SK-N-SH (cell line): ENCODE measurements around the gene PALLD. TPM values are rescaled to one million over a fixed set of nuclear protein-coding genes. Genes with fewer than 3 reads are reported as not detected.

Experiments
- CHD2 ChIP-seq: fragments of 150-350 bp; IDR thresholded peaks from 2 replicates; pipeline ENCODE4 v1.6.1; 2018; ENCODE audit warnings: low read length; ENCODE audit not compliant: partially characterized antibody
- CTCF ChIP-seq: fragments of 200-600 bp; sonication (generic); IDR thresholded peaks from 2 replicates; pipeline ENCODE4 v1.6.1; 2017; ENCODE audit warnings: antibody characterized with exemption, mild to moderate bottlenecking, moderate library complexity
- EP300 ChIP-seq, 2 experiments: IDR thresholded peaks; 2 replicates each; pipeline versions ENCODE4 v1.4.0 to v1.6.1; 2012; ENCODE audit warnings: borderline replicate concordance in 1 of 2, low read depth in 1 of 2, low read length in 1 of 2
- EZH2phosphoT487 ChIP-seq: fragments of 200-600 bp; sonication (generic); IDR thresholded peaks from 2 replicates; pipeline ENCODE4 v1.6.1; 2017; ENCODE audit warnings: low read depth, mixed run types, mild to moderate bottlenecking, antibody characterized with exemption, moderate library complexity, borderline replicate concordance
- FOXJ3 ChIP-seq: sonication (generic); formaldehyde crosslinking; IDR thresholded peaks from 2 replicates; pipeline ENCODE4 v1.5.1; 2020; ENCODE audit warnings: mild to moderate bottlenecking, missing genetic modification reagents
- GATA2 ChIP-seq: sonication (generic); formaldehyde crosslinking; IDR thresholded peaks from 2 replicates; pipeline ENCODE4 v1.5.0; 2020; ENCODE audit warnings: mild to moderate bottlenecking, missing genetic modification reagents
- JUND ChIP-seq: IDR thresholded peaks from 2 replicates; pipeline ENCODE4 v1.4.0; 2012
- MEF2A ChIP-seq: IDR thresholded peaks from 2 replicates; pipeline ENCODE4 v1.4.0; 2012; ENCODE audit warnings: low read depth, borderline replicate concordance
- MXI1 ChIP-seq: IDR thresholded peaks from 2 replicates; pipeline ENCODE4 v1.6.1; 2012; ENCODE audit warnings: mild to moderate bottlenecking, low read depth, low read length, improper control_type of control experiment
- NFIC ChIP-seq: IDR thresholded peaks from 2 replicates; pipeline ENCODE4 v1.4.0; 2012; ENCODE audit warnings: borderline replicate concordance
- POLR2AphosphoS5 ChIP-seq: IDR thresholded peaks from 2 replicates; pipeline ENCODE4 v1.6.1; 2012; ENCODE audit warnings: low read depth, low read length
- RAD21 ChIP-seq: IDR thresholded peaks from 2 replicates; pipeline ENCODE4 v1.6.1; 2012; ENCODE audit warnings: mild to moderate bottlenecking, low read length
- RCOR1 ChIP-seq: fragments of 150-350 bp; IDR thresholded peaks from 2 replicates; pipeline ENCODE4 v1.6.1; 2017; ENCODE audit warnings: antibody characterized with exemption, low read length
- RXRA ChIP-seq: IDR thresholded peaks from 2 replicates; pipeline ENCODE4 v1.4.0; 2012; ENCODE audit warnings: low read depth, mild to moderate bottlenecking, borderline replicate concordance
- TAF1 ChIP-seq: IDR thresholded peaks from 2 replicates; pipeline ENCODE4 v1.6.1; 2012; ENCODE audit warnings: low read depth, mild to moderate bottlenecking, low read length, moderate library complexity, borderline replicate concordance
- TCF12 ChIP-seq: IDR thresholded peaks from 2 replicates; pipeline ENCODE4 v1.4.0; 2012
- TEAD4 ChIP-seq: IDR thresholded peaks from 2 replicates; pipeline ENCODE4 v1.4.0; 2012; ENCODE audit warnings: mild to moderate bottlenecking, borderline replicate concordance; ENCODE audit not compliant: insufficient read depth
- polyA plus RNA-seq, 3 experiments: library from polyadenylated mRNA; depleted of rRNA; stranded (reverse); fragments of >200 nt; gene quantifications; 2 replicates each; pipeline ENCODE4 v1.2.3, GENCODE V29; 2012
- TF ChIP-seq, protein P1 (sequence below): IDR thresholded peaks from 2 replicates; pipeline ENCODE4 v1.4.0; 2012; ENCODE audit warnings: low read depth, borderline replicate concordance
- TF ChIP-seq, protein P2 (sequence below): fragments of 150-350 bp; IDR thresholded peaks from 2 replicates; pipeline ENCODE4 v1.6.1; 2016; ENCODE audit warnings: mild to moderate bottlenecking, low read depth, low read length
- TF ChIP-seq, protein P3 (sequence below): IDR thresholded peaks from 2 replicates; pipeline ENCODE4; 2012

The PALLD gene
- polyA plus RNA-seq, 1 of the 3 experiments (the other 2 are of a cell fraction): 33.0 TPM

DNA sequence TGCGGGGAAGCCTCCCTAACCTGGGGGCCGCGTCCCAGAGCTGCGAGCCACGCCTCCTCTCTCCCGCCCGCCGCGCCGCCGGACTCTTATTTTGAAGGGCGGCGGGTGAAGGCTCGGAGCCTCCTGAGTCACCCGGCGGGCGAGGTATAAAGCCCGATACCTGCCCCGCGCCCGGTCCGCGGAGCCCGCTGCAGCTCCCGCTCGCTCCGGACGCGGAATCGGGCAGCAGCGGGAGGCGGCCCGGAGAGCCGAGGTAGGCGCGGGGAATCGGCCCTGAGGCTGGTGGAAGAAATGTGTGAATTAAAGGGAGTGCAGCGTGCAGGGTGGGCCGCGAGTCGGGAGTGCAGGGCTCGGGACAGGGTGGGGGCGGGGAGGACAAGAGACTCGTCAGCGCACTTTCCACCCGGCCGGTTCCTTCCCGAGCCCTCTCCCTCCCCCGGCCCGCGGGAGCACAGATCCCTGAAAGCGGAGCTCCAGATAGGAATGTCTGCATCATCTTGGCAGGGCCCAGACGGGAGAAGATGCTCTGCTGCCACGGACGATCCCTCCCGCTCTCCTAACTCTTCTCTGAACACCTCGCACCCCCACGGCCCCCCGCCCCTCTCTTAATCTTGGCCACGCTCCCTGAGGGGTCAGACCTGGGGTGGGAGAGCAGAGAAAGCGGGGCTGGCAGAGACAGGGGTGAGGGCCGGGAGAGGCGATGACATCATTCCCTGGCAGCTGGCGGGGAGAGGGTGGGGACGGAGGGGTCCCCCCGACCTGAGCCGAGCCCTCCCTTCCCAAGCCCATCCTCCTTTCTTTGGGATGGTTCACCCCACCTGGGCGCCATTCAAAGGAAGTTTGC lies 335.3 kb downstream of the PALLD start (continued):
- TF ChIP-seq CTCF (no peak), GATA2 (CRISPR knock-in tag) (no peak), CHD2 (peak; percentile 56), TCF12 (peak; percentile 26; the same call in 1 of the 2 replicates), RXRA (peak; percentile 33; the same call in 1 of the 2 replicates), POLR2AphosphoS5 (peak; percentile 94), TAF1 (peak; percentile 83), RCOR1 (no peak), EP300 (IDR thresholded peaks at IDR 0.05; ENCODE audit: borderline replicate concordance in 1 of 2, low read depth in 1 of 2, low read length in 1 of 2) (no peak; a peak in 1 of 4 replicates), TEAD4 (no peak), JUND (peak; percentile 39; the same call in 1 of the 2 replicates), MXI1 (peak; percentile 14; the same call in 1 of the 2 replicates), MEF2A (no peak), RAD21 (no peak), NFIC (peak; percentile 28; the same call in 1 of the 2 replicates), EZH2phosphoT487 (no peak), FOXJ3 (CRISPR knock-in tag) (no peak)
- TF ChIP-seq, protein P1, sequence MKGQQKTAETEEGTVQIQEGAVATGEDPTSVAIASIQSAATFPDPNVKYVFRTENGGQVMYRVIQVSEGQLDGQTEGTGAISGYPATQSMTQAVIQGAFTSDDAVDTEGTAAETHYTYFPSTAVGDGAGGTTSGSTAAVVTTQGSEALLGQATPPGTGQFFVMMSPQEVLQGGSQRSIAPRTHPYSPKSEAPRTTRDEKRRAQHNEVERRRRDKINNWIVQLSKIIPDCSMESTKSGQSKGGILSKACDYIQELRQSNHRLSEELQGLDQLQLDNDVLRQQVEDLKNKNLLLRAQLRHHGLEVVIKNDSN: no peak
- TF ChIP-seq, protein P2, sequence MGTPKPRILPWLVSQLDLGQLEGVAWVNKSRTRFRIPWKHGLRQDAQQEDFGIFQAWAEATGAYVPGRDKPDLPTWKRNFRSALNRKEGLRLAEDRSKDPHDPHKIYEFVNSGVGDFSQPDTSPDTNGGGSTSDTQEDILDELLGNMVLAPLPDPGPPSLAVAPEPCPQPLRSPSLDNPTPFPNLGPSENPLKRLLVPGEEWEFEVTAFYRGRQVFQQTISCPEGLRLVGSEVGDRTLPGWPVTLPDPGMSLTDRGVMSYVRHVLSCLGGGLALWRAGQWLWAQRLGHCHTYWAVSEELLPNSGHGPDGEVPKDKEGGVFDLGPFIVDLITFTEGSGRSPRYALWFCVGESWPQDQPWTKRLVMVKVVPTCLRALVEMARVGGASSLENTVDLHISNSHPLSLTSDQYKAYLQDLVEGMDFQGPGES: no peak
- TF ChIP-seq, protein P3, sequence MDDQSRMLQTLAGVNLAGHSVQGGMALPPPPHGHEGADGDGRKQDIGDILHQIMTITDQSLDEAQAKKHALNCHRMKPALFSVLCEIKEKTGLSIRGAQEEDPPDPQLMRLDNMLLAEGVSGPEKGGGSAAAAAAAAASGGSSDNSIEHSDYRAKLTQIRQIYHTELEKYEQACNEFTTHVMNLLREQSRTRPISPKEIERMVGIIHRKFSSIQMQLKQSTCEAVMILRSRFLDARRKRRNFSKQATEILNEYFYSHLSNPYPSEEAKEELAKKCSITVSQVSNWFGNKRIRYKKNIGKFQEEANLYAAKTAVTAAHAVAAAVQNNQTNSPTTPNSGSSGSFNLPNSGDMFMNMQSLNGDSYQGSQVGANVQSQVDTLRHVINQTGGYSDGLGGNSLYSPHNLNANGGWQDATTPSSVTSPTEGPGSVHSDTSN: peak; percentile 34
